ENCODE measurements around the gene HPSE2.

DNA sequence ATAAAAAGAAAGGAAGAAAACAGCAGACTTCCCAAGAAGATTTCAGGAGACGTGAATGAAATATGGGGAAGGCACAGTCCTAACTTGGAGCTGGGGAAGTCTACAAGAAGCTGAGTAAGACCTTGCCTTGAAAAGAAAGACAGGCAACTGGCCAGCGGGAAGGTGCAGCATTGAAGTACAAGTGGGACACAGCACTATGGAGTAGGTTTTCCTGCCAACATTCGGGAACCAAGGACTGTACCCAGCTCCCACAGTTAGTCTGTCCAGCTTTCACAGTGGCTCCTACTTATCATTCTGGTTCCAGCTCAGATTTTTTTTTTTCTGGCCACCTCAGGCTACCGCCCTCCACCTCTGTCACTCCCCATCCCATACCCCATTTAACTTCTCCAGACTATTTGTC lies 798.9 kb downstream of the HPSE2 start:
- TF ChIP-seq POLR2AphosphoS5 (IDR thresholded peaks at IDR 0.05) (no peak), POLR2A (IDR thresholded peaks at IDR 0.05) (no peak)

Data from sigmoid colon (tissue), 4 donors.